ENCODE data around the gene XPR1.

XPR1 gene

DNA sequence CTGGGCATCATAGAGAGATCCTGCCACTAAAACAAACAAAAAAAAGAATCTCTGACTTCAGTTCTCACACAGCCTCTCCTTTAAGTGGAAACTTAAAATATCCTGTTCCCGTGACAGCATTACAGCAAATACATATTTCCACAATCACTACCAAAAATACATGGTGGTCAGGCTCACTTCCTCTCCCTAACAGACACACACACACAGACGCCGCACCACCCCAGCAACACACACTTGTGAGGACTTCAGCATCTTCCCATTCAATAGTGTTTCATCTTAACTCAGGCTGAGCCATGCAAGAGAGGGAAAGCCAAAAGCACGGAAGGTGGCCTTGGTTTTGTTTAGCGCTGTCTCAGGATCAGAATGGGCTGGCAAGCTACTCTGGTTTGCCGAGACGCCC, 302.7 kb downstream of the XPR1 start:
- TF ChIP-seq, protein P1, sequence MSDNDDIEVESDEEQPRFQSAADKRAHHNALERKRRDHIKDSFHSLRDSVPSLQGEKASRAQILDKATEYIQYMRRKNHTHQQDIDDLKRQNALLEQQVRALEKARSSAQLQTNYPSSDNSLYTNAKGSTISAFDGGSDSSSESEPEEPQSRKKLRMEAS (IDR thresholded peaks at IDR 0.05): no peak
- no peak for TF ChIP-seq ZBTB7A (IDR thresholded peaks at IDR 0.05; ENCODE audit: low read depth)
- TF ChIP-seq RAD21 (IDR thresholded peaks at IDR 0.05; ENCODE audit: low read depth): no peak
- no peak for TF ChIP-seq EP300 (IDR thresholded peaks at IDR 0.05; ENCODE audit: borderline replicate concordance)
- TF ChIP-seq TEAD4 (IDR thresholded peaks at IDR 0.05): no peak
- TF ChIP-seq, protein P2, sequence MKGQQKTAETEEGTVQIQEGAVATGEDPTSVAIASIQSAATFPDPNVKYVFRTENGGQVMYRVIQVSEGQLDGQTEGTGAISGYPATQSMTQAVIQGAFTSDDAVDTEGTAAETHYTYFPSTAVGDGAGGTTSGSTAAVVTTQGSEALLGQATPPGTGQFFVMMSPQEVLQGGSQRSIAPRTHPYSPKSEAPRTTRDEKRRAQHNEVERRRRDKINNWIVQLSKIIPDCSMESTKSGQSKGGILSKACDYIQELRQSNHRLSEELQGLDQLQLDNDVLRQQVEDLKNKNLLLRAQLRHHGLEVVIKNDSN (IDR thresholded peaks at IDR 0.05): no peak
- no peak for TF ChIP-seq CEBPB (IDR thresholded peaks at IDR 0.05)
- no peak for TF ChIP-seq CREB1 (IDR thresholded peaks at IDR 0.05; ENCODE audit: low read depth)
- no peak for TF ChIP-seq EGR1 (IDR thresholded peaks at IDR 0.05)
- no peak for TF ChIP-seq NFIC (IDR thresholded peaks at IDR 0.05)
- TF ChIP-seq TCF12 (IDR thresholded peaks at IDR 0.05; ENCODE audit: low read depth): no peak
- no peak for TF ChIP-seq TAF1 (IDR thresholded peaks at IDR 0.05; ENCODE audit: low read depth)

DNA sequence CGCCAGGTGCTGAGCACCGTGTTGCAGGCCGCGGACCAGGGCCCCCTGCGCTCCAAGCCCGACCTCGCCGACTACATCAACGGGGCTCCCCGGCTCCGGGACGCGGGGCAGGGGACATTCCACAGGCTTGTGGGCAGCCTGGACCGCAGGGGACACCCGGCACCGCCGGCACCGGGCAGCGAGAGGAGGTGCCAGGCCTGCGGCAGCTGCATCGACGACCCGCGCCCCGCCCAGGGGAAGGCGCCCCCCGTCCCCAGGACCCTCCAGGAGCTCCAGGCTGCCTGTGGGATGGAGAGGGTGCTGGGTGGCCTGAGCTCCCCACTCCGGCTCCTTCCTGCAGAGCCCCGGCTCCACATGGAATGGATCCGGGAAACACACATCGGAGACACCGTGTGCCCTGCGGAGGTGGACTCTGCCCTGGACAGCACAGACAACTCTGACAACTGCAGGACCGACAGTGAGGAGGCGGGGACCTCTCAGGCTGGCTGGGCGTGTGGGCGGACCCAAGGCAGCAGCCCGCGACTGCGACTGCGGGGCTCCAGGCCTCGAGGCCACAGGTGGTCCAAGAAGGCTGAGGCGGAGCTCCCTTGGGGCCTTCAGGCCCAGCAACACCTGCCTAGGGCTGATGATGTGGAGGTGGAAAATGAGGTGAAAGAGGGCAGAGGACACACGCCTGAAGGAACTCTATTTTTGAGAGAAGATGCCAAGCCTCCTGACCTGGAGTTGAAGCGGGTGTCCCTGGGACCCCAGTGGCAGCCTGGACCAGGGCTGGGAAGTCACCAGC, 303.7 kb downstream of the XPR1 start:
- TF ChIP-seq EP300 (IDR thresholded peaks at IDR 0.05; ENCODE audit: borderline replicate concordance): no peak
- TF ChIP-seq EGR1 (IDR thresholded peaks at IDR 0.05): peak; percentile 43; the same call in 1 of the 2 replicates

DNA sequence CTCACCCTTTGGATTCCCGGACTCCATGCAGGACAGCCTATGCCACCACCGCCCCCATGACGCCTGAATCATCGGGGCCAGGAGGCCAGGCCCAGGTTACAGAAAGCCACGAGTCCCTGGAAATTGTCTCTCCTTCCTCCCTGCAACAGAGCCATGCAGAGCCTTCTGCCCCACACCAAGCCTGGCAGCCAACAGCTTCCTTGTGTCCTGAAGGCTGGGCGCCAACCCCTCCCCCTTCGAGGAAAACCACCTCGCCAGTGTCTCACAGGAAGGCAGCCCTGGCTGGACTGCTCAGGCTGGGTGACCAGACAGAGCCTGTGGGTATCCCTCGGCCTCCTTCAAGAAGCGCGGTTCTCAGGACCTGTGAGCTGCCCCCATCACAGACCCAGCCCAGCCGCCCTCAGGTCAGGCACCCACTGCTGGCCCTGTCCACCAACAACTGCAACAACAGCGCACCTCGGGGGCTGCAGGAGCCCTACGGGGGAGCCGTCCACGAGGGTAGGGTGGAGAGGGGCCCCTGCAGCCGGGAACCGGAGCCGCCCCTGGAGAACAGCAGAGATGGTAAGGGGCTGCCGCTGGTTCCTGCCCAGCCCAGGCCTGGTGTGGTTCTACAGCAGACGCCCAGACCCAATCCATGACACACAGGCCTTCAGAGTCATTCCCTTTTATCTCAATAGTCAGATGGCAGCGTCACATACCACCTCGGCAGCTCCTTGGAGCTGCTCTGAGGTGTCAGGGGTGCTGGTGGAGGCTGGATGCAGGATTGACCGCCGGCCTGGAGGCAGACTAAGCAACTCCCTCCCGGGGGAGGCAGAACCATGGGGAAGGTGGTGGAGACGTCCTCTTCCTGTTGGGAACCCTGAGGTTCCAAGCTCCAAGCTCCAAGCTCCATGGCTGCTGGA, 304.5 kb downstream of the XPR1 start:
- no peak for TF ChIP-seq RAD21 (IDR thresholded peaks at IDR 0.05; ENCODE audit: low read depth)
- TF ChIP-seq YY1 (IDR thresholded peaks at IDR 0.05; ENCODE audit: low read depth): no peak
- TF ChIP-seq NFIC (IDR thresholded peaks at IDR 0.05): no peak
- TF ChIP-seq TEAD4 (IDR thresholded peaks at IDR 0.05): no peak
- TF ChIP-seq CREB1 (IDR thresholded peaks at IDR 0.05; ENCODE audit: low read depth): no peak
- no peak for TF ChIP-seq TCF12 (IDR thresholded peaks at IDR 0.05; ENCODE audit: low read depth)
- TF ChIP-seq, protein P3, sequence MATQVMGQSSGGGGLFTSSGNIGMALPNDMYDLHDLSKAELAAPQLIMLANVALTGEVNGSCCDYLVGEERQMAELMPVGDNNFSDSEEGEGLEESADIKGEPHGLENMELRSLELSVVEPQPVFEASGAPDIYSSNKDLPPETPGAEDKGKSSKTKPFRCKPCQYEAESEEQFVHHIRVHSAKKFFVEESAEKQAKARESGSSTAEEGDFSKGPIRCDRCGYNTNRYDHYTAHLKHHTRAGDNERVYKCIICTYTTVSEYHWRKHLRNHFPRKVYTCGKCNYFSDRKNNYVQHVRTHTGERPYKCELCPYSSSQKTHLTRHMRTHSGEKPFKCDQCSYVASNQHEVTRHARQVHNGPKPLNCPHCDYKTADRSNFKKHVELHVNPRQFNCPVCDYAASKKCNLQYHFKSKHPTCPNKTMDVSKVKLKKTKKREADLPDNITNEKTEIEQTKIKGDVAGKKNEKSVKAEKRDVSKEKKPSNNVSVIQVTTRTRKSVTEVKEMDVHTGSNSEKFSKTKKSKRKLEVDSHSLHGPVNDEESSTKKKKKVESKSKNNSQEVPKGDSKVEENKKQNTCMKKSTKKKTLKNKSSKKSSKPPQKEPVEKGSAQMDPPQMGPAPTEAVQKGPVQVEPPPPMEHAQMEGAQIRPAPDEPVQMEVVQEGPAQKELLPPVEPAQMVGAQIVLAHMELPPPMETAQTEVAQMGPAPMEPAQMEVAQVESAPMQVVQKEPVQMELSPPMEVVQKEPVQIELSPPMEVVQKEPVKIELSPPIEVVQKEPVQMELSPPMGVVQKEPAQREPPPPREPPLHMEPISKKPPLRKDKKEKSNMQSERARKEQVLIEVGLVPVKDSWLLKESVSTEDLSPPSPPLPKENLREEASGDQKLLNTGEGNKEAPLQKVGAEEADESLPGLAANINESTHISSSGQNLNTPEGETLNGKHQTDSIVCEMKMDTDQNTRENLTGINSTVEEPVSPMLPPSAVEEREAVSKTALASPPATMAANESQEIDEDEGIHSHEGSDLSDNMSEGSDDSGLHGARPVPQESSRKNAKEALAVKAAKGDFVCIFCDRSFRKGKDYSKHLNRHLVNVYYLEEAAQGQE (IDR thresholded peaks at IDR 0.05; ENCODE audit: low read depth): no peak
- TF ChIP-seq TAF1 (IDR thresholded peaks at IDR 0.05; ENCODE audit: low read depth): no peak
- TF ChIP-seq EP300 (IDR thresholded peaks at IDR 0.05; ENCODE audit: borderline replicate concordance): no peak
- TF ChIP-seq, protein P1 (IDR thresholded peaks at IDR 0.05): no peak
- no peak for TF ChIP-seq ZBTB7A (IDR thresholded peaks at IDR 0.05; ENCODE audit: low read depth)
- TF ChIP-seq, protein P2 (IDR thresholded peaks at IDR 0.05): no peak
- TF ChIP-seq CEBPB (IDR thresholded peaks at IDR 0.05): no peak
- no peak for TF ChIP-seq FOXM1 (IDR thresholded peaks at IDR 0.05; ENCODE audit: borderline replicate concordance, low read depth)
- no peak for TF ChIP-seq EGR1 (IDR thresholded peaks at IDR 0.05)

DNA sequence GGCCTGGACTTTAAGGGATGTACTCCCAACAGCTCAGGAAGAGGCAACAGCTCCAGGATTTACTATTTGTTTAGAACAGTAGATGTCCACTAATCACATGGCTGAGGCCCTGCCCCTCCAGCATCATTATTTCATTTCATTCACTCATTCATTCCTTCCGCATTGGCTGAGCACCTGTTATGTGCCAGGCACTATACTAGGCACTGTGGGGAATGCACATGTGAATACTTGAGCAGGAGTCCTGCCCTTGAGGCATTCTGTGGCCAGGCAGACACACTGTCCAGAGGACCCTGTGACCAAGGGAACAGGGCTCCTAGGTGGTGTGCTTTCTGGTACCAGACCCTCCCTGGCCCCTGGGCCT, 305.2 kb downstream of the XPR1 start:
- TF ChIP-seq FOXM1 (IDR thresholded peaks at IDR 0.05; ENCODE audit: borderline replicate concordance, low read depth) (no peak), NFIC (IDR thresholded peaks at IDR 0.05) (no peak), EP300 (IDR thresholded peaks at IDR 0.05; ENCODE audit: borderline replicate concordance) (no peak), TEAD4 (IDR thresholded peaks at IDR 0.05) (no peak)
- TF ChIP-seq, protein P3 (IDR thresholded peaks at IDR 0.05; ENCODE audit: low read depth): no peak
- TF ChIP-seq, protein P1 (IDR thresholded peaks at IDR 0.05): no peak

DNA sequence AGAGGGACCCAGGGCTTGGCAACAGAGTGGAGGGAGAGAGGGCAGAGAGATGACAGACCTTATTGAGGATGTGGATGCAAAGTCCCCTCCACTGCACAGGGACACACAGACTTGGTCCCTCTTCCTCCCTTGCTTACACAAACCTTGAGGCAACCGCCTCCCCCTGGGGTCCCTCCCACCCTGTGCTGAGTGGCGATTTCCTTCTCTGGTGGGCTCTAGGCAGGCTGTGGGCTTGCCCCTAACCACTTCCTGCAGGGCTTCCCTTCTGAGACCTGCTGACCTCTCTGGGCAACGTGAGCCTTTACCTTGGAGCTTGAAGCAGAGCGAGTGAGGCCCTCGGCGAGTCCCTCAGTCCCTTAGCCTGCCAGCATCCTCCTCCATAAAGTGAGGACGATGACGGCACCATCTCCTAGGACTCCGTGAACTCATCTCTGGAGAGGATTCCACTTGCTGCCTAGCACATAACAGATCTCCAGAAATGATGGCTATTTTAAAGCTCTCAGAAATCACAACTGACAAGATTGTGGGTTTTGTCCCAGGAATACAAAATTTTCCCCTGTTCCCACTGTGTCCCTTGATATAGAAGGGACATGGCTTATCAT, 305.9 kb downstream of the XPR1 start:
- TF ChIP-seq CREB1 (IDR thresholded peaks at IDR 0.05; ENCODE audit: low read depth) (no peak), TAF1 (IDR thresholded peaks at IDR 0.05; ENCODE audit: low read depth) (no peak), CEBPB (IDR thresholded peaks at IDR 0.05) (no peak), NFIC (IDR thresholded peaks at IDR 0.05) (no peak), ZBTB7A (IDR thresholded peaks at IDR 0.05; ENCODE audit: low read depth) (no peak)
- TF ChIP-seq, protein P3 (IDR thresholded peaks at IDR 0.05; ENCODE audit: low read depth): no peak
- TF ChIP-seq, protein P2 (IDR thresholded peaks at IDR 0.05): no peak

Measured in Ishikawa (cell line).